ENCODE measurements around the gene DYNLRB1.
"Not testable (repeated sequence)": the region's sequence is repeated elsewhere in the genome, so short reads cannot be mapped to it uniquely, and the experiment has no call there.

Gene DYNLRB1

DNA sequence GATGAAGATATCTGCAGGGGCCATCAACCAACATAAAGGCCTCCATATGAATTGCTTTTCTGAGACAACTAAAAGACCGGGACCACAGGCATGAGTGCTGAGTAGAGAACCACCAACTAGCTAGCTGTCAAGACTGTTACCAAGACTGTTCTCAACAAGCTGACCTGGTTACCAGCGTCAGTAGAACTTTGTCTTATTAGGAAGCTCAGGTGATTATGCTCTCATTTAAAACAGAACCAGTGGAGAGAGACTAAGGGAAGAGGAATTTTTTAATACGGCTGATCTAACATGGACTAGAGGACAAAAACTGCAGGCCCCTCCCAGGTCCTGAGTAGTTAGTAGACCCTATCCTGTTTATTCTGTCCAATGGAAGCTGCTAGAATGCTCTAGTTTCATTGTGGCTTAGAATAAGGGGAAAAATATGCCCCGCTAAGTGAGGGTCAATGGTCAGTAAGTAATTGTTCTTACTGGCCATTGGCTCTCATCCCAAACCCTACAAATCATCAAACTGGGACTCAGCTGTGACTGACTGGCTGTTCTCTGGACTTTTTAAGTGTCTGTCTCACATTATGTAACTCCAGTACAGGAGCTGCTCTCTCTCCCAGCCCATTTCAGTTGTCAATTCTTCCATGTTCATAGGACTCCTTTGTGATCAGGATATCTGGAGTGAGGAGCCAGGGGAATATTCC, 3.8 kb upstream of the DYNLRB1 start:
- DNase-seq, result no peak

DNA sequence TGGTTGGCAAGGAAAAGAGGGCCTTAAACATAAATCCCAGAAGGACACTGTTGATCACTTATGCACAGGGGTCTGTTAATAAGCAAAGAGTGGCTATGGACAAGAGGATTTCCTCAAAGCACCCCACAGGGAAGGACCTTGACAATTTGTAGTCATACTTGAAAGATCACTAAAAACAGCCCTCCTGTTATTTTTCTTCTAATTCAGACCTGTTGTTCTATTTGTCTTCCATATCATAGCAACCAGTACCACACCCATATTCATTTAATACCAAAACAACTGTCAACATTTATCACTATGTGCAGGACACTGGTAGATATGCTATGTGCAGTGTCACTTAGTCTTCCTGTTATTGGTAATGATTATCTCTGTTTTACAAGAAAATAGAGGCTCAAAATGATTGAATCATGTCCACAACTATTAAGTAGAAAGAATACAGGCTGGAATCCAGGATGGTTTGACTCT, 3.2 kb upstream of the DYNLRB1 start:
- DNase-seq, result no peak

DNA sequence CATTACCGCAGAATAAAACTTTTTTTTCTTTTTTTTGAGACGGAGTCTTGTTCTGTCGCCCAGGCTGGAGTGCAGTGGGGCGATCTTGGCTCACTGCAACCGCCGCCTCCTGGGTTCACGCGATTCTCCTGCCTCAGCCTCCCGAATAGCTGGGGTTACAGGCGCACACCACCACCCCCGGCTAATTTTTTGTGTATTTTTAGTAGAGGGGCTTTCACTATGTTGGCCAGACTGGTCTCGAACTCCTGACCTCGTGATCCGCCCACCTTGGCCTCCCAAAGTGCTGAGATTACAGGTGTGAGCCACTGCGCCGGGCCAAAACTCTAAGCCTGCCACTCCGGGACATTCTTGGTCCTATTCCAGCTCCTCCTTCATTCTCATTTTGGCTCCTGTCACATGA, 2.2 kb upstream of the DYNLRB1 start:
- not testable (repeated sequence) for DNase-seq

DNA sequence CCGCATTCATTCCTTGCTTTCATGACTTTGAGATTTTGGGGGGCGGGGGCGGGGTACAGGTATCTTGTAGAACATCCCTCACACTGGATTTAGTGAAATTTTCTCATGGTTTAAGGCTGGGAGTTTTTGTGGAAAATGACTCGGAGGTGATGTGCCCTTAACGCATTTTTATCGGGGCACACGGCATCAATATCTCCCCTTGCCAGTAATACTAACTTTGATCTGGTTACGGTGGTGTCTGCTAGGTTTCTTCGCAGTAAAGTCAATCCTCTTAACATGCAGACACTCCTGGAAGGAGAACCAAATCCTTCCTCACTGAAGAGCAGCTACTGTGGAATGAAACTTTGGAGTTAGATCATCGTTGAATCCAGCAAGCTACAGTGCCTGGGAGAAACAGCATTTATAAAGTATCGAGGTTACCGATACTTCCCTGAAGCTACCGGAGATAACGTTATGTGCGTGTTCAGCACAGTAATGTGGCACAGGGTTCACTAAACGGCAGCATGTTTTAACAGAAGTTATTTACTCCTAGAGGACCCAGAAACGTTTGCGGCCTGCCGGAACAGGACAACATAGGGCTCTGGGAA, 1.2 kb upstream of the DYNLRB1 start:
- DNase-seq, result no peak

DNA sequence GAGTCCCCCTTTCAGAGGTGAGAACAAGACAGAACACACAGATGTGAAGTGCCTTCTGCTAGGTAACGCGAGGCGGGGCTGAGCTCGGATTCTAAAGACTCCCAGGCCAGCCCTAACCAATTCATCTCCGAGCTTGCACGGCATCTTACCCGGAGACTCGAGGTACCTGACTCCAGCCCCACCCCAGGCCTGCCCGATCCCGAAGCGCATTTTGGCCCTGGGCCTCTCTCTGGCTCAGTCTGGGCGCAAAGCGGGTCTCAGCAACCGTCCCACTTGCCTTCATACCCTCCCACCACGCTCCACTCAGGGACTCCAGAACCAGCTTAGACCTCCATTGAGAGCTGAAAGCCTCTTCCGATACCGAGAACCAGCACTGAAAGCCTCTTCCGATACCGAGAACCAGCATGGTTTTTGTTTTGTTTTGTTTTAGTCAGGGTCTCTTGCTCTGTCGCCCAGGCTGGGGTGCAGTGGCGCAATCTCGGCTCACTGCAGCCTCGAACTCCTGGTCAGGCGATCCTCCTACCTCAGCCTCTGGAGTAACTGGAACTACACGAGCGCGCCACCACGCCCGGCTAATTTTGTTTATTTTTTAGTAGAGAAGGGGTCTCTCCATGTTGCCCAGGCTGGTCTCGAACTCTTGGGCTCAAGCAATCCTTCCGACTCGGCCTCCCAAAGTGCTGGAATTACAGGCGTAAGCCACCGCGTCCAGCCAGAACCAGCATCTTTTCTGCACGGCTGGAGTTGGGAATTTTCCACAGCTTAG, 557 bp upstream of the DYNLRB1 start:
- peak; percentile 63 for DNase-seq

DNA sequence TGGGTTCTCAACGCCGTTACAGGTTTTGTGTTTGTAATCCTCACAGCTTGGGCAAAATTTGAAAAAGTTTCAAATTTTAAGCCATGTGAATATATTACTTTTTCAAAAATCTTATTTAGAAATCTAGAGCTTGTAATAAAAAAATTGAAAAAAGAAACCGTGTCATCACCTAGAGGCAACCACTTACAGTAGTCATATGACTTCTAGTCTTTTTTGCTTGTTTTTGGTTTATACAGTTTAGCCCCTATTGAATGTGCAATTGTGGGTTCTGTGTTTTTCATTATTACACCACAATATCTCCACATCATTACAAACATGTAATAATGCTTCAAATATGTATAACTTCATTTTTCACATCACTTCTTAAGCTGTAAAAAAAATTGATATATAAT, 888 bp downstream of the DYNLRB1 start:
- DNase-seq, result no peak

DNA sequence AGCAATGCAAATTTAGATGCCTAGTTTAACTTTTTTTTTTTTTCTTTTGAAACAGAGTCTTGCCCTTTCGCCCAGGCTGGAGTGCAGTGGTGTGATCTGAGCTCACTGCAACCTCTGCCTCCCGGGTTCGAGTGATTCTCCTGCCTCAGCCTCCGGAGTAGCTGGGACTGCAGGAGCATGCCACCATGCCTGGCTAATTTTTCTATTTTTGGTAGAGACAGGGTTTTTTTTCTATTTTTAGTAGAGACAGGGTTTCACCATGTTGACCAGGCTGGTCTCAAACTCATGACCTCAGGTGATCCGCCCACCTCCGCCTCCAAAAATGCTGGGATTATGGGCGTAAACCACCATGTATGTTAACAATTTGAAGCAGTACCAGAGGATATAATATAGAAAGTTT, 2.6 kb downstream of the DYNLRB1 start:
- DNase-seq, result not testable (repeated sequence)

DNA sequence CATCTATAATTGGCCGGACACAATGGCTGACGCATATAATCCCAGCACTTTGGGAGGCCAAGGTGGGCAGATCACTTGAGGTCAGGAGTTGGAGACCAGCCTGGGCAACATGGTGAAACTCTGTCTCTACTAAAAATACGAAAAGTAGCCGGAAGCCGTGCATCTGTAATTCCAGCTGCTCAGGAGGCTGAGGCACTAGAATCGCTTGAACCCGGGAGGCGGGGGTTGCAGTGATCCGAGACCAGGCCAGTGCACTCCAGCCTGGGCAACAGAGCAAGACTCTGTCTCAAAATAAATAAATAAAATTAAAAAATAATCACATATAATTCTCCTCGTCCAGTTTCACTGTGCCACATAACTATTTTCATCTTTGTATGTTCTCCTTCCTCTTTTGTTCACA, 3.6 kb downstream of the DYNLRB1 start:
- DNase-seq, result not testable (repeated sequence)

DNA sequence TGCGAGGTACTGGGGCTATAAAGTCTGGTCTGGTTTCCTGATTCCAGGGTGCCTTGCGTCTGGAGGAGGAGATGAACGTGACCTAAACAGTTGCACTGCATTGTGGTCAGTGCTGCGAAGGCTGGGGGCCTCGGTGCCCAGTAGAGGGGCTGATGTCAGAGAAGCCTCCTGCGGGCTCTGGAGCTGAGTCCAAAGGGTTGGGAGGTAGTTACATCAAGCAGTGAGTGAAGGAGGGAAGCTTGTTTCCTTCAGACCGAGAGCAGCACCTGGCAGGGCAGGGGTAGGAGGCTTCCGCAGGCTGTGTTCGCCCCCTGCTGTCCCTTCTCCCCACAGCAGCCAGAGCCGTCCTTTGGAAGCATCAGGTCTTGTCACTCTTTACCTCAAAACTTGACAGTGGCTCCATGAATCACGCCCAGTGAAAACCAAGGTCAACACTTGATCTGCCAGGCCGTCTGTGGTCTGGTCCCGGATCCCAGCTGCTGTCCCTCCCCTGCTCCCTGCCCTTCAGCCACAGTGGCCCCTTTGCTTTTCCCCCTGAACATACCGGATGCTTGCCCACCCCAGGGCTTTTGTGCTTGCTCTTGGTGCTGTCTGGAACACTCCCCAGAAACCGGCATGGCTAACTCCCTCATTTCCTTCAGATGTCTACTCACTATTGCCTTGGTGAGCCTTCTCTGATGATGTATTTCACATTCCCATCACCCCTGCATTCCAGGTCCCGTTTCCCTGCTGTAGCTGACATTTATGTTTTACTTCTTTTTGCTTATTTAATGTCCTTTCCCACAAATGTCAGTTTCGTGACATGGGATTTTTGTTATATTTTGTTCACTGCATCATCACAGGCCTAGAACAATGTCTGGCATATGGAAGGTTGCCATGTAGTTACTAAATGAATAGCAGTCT, 7.0 kb downstream of the DYNLRB1 start:
- DNase-seq, result peak; percentile 43

DNA sequence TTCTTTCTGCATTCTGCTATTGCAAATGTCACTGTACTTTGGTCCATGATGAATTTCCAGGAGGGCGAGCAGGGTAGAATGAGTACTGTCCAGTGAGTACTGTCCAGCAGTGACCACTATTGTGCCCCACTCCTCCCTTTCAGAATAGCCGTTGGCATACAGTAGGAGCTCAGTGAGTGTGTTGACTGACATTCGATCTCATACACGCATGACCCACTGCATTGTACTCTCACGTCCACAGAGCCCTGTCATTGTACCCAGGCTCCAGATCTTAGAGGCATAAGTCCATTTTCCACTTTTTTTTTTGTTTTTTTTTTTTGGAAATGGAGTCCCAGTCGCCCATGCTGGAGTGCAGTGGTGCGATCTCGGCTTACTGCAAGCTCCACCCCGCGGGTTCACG, 8.2 kb downstream of the DYNLRB1 start:
- no peak for DNase-seq

DNA sequence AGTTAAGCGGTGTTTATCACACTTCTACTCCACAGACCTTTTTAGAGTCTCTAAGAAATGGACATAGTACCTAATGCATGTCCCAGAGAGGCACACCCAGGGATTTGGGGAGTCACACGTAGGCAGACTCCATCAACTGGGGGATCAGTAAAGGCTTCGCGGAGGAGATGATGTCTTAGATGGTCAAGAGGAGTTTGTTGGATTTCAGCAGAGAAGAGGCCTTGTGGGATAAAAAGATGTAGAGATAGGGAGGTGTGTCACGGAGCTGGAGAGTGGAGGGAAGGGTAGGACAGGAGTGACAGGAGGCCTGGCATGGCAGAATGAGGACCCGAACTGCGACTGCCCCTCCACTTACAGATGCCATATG, 9.1 kb downstream of the DYNLRB1 start:
- DNase-seq, result no peak

DNA sequence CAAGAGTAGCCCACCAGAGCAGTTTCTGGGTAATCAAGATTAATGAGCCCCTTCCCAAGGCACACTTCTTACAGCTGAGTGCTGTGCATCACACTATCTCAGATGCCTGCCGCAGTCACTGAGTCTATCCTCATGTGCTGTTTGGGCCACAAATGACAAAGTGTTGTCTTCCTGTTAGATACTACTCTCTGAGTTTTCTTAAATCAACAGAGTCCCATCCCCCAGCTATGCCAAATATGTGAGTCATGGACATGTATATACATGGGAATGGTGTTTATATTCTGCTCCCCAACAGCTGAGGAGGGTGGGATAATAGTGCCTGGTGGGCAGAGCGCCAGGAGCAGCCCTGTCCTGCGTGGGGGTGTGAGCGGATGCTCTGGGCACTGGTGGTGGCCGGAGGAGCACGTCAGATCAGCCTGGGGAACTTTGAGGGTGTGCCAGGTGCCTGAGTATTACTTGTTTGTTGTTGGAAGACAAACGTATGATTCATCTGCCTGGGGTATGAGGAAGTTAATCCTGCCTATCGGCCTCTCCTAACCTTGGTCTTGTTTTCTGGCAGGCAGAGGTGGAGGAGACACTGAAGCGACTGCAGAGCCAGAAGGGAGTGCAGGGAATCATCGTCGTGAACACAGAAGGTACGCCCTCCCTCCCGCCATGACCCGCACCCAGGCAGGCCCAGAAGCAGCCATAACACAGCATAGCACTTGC, 9.6 kb downstream of the DYNLRB1 start:
- DNase-seq, result no peak

DNA sequence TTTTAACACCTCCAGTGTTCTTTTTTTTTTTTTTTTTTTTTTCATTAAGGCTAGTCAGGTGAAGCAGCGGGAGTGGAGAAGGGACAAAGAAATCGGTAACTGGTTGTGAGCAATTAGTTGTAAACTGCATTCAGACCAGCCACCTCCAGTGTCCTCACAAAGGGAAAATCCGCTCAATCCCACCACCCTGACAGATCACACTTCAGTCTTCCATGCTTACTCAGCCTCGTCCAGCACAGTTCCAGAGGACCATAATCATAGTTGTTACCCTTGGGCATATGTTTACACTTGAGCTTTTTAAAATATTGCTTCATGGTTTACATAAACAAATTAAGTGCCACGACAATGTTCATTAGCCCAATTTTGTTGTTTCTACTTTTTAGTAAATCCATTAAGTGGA, 10.2 kb downstream of the DYNLRB1 start:
- no peak for DNase-seq

DNA sequence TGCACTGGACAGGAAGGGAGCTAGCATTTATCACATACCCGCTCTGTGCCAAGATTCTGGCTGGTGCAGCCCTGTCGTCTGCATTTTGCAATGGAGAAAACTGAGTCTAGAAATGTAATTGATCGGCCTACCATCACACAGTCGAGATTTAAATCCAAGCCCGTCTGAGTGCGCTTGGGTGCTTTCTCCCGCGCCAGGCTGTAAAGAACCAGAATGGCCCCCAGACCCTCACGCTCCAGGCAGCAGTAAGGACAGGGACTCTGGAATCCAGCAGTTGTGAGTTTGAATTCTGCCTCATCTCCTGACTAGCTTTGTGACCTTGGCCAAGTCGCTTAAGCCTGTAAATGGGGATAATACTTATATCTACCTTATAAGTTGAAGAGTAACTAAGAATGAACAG, 10.8 kb downstream of the DYNLRB1 start:
- no peak for DNase-seq

DNA sequence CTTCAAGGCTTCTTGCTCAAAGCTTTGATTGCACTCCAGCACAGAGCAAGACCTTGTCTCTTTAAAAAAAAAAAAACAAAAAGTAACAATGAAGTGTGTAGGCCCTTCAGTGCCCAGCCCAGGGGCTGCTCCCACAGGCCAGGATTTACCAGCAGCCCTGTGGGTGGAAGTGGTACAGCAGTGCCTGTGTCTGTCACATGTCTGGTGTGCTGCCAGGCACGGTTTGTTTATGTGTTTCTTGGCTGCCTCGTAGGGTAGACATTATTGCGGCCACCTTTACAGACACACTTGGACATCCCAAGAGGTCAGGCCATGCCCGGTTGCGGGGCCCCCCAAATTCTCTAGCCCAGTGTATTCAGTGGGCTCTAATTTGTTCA, 12.7 kb downstream of the DYNLRB1 start:
- no peak for DNase-seq

DNA sequence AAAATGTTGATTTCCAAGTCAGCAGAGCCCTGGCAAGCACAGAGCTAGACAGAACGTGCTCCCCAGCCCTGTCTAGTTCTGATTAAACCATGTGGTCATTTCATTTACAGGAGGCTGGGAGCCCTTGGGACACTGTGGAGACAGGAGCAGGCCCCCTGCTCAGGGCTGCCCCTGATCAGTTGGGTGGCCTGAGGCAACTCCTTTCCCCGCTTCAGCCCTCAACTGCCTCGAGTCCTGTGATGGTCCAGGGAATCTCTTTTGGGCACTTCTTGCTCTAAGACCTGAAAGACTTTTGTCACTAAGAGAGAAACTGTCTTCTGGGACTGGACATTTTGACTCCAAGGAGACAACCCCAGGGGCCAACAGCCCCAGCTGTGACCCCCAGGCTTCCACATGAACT, 13.5 kb downstream of the DYNLRB1 start:
- DNase-seq, result no peak

DNA sequence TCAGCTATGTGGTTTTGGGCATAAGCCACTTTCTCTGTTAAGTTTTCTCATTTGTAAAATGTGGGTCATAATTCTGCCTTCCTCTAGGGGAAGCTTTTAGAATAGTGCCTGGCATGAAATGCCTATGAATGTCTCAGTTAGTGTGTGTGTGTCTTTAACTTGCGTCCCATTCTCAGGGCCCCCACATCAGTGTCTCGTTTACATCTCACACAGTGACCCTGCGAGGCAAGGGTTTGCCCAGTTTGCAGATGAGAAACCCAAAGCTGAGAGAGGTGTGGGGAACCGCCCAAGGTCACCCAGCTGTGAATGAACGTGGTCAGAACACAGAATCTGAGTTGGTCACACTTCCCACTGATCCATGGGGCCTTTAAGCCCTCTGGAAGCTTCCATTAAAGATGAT, 14.1 kb downstream of the DYNLRB1 start:
- DNase-seq, result no peak

DNA sequence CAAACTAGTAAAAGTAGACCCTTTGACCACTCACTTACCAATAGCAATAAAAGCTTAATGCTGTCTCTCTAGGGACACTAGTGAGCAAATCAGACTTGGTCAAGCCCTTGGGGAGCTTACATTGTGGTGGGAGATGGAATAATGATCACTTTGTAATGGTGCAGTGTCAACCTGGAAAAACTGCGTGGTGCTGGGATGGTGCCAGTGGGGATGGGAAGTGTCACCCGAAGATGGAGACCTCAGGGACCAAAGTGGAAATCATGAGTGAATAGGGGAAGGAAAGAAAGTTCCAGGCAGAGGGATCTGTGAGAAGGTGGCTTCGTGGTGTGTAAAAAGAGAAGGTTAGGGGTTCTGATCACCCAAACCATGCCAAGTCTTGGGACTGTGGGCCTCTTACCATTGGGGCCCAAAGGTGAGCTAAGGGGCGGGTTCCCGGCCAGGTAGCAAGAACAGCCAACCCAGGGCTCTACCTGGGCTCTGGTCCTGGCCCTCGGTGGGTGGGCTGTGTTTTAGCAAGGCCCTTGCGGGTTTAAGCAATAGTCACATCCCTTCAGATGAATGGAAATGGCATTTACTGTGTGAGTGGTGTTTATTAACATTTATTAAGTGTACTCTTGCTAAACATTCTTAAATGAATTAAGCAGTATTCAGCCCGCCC, 15.5 kb downstream of the DYNLRB1 start:
- DNase-seq, result no peak

DNA sequence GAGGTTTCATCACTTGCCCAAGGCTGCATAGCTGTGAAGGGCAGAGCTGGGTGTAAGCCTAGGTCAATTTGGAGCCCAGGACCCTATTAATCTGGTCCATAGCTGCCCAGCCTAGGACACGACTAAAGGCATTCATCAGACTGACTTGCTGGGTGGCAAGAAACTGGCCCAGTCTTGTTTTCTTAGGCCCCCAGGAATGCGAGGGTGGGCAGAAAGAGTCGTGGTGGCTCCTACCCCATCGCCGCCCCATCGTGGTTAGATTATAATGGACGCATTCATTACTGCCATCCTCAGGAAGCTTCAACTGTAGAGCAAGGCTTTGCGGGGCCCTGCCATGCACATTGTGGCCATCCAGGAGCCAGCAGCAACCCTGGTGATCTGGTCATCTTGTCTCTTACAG, 16.1 kb downstream of the DYNLRB1 start:
- DNase-seq, result no peak

DNA sequence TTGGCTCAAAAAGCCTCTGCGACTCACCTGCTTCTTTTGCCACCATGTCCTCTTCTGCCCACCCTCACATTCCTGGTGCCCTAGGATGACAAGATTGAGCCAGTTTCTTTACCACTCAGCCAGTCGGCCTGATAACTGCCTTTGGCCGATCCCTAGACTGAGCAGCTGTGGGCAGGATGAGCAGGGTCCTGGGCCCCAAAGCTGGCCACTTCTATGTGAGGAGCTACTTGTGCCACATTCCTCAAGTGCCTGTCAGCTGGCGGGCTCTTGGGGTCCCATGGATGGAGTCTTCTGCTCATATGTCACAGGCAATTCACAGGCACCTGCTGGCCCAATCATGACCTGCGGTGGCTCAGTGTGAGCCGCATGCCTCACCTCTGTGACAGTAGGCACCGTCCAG, 16.5 kb downstream of the DYNLRB1 start:
- DNase-seq, result no peak

DNA sequence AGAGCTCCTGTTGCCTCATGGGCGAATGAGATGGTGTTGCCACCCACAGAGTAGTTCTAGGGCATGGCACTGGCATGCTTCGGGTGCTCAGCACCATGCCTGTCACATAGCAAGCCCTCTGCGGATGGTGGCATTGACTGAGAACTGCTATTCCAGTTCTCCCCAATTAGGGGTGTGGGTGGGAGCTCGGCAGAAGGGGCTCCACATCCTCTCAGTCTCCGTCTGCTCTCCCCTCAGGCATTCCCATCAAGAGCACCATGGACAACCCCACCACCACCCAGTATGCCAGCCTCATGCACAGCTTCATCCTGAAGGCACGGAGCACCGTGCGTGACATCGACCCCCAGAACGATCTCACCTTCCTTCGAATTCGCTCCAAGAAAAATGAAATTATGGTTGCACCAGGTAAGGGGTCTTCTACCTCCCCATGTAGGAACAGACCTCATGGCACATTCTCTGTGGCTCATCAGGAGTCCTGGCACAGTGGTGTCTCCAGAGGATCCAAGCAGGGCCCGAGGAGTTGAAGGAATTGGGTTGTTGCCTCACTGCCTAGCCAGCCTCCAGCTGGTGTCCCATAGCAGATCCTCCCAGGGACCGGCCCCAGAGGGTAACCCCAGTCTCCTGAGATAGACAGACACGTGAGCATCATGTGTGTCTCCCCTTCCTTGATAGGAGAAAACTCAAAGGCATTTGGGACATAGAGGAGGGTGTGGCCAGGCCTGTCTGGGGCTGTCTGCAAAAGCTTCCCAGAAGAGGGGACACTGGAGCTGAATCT, 18.4 kb downstream of the DYNLRB1 start:
- no peak for DNase-seq
